Body of pancreas (tissue), 4 donors: ENCODE data around the gene RIMS3. TPM values are rescaled to one million over a fixed set of nuclear protein-coding genes. Genes with fewer than 3 reads are reported as not detected.

Source experiments
- ATAC-seq: fragments of 150-250 bp; one replicate; pipeline ENCODE4 v1.9.1; 2016
- DNase-seq, 4 donors: peaks; one replicate each; pipeline ENCODE4 v3.0.0-alpha.2; 2019
- H3K27ac ChIP-seq, 4 donors: fragments of 200-600 bp; sonication (generic); 1 replicate in 3 of 4; 2 replicates in 1 of 4; pipeline versions ENCODE4 v1.5.1 to v1.6.1; 2016 to 2019; ENCODE audit warnings: mild to moderate bottlenecking in 1 of 4, mixed read lengths in 1 of 4, moderate library complexity in 1 of 4
- H3K27me3 ChIP-seq, 2 donors: fragments of 200-600 bp; sonication (generic); one replicate each; pipeline ENCODE4 v1.6.0; 2016; ENCODE audit warnings: mild to moderate bottlenecking in 1 of 2
- H3K36me3 ChIP-seq, 2 donors: fragments of 200-600 bp; sonication (generic); replicated peaks in 1 of 2; 2 replicates each; pipeline ENCODE4 v1.5.1; 2016; ENCODE audit warnings: low read depth in 2 of 2; ENCODE audit not compliant: insufficient read depth in 1 of 2
- H3K4me1 ChIP-seq: fragments of 200-600 bp; sonication (generic); one replicate; pipeline ENCODE4 v1.6.0; 2016
- H3K4me3 ChIP-seq, 2 donors: fragments of 200-600 bp; sonication (generic); 1 replicate in 1 of 2; 2 replicates in 1 of 2; pipeline ENCODE4 v1.5.1; 2016 to 2019
- H3K9me3 ChIP-seq, 3 donors: fragments of 200-600 bp; sonication (generic); 1 replicate in 2 of 3; 2 replicates in 1 of 3; pipeline ENCODE4 v1.5.1; 2016
- CTCF ChIP-seq, 7 experiments: fragments of 450-650 bp in 4 of 7; fragments of 200-600 bp in 3 of 7; sonication (generic) in 3 of 7; IDR thresholded peaks; one replicate each; pipeline ENCODE4 v1.5.1; 2016 to 2019; ENCODE audit warnings: antibody characterized with exemption in 7 of 7
- POLR2A ChIP-seq, 3 donors: fragments of 450-650 bp; IDR thresholded peaks; one replicate each; pipeline ENCODE4 v1.6.1; 2016; ENCODE audit warnings: antibody characterized with exemption in 3 of 3, mild to moderate bottlenecking in 2 of 3
- WGBS, 2 donors: methylation state at CpG; one replicate each; pipeline ENCODE4 v1.1.5; 2017; 5-methylcytosine and 5-hydroxymethylcytosine counted together
- intact Hi-C: fragments of 100-400 bp; cut with DNase I; formaldehyde crosslinking; loops from one replicate; pipeline ENCODE4 v1.15.1; 2023
- total RNA-seq, 2 donors: library from RNA; depleted of rRNA; stranded (reverse); fragments of >200 nt; gene quantifications; one replicate each; pipeline ENCODE4 v1.1.0, GENCODE V29; 2016

RIMS3 gene
- total RNA-seq, 2 donors from 2014 or later = 0.66 to 2.1 TPM

GRCh38 chr1:40599926-40600325 lies 65.6 kb downstream of the RIMS3 start:
- no peak for DNase-seq
- Histone ChIP-seq H3K27me3 (no peaks in the 10 kb centered on the region), H3K27ac (no peak overlapping the region), H3K4me3 (no peak overlapping the region), H3K36me3 (no peaks in the 10 kb centered on the region), H3K9me3 (no peaks in the 10 kb centered on the region), H3K4me1 (no peaks in the 10 kb centered on the region)
- no peak for ATAC-seq
- TF ChIP-seq POLR2A (IDR thresholded peaks at IDR 0.05) (no peak), CTCF (IDR thresholded peaks at IDR 0.05) (no peak)
- intact Hi-C loops = no loop called here
- WGBS, 2 donors = 71 to 88% methylated on average over 1 of the region's 1 CpG

GRCh38 chr1:40595623-40596022 lies 69.9 kb downstream of the RIMS3 start:
- intact Hi-C loops = no loop called here
- no peak for TF ChIP-seq CTCF (IDR thresholded peaks at IDR 0.05)
- no peak for TF ChIP-seq POLR2A (IDR thresholded peaks at IDR 0.05)
- 89 to 95% methylated on average over 5 to 7 of the region's 7 CpGs for WGBS, 2 donors

GRCh38 chr1:40594187-40594531 lies 71.3 kb downstream of the RIMS3 start:
- Histone ChIP-seq H3K4me3 (no peak overlapping the region), H3K36me3 (no peaks in the 10 kb centered on the region), H3K9me3 (no peaks in the 10 kb centered on the region), H3K27ac (no peak overlapping the region), H3K4me1 (peaks cover 4% of the 10 kb centered on the region), H3K27me3 (no peaks in the 10 kb centered on the region)
- ATAC-seq = no peak
- 41 to 48% methylated on average over 3 of the region's 3 CpGs for WGBS, 2 donors
- TF ChIP-seq CTCF (IDR thresholded peaks at IDR 0.05) (no peak), POLR2A (IDR thresholded peaks at IDR 0.05) (no peak)
- intact Hi-C loops = no loop called here
- DNase-seq = peak in 3 of 4 donors; percentile 12 to 44 (median 15)

More at GRCh38 chr1:40595623-40596022, 69.9 kb downstream of the RIMS3 start:
- no peak for DNase-seq
- H3K4me3 ChIP-seq = no peak overlapping the region
- ATAC-seq = no peak
- no peak overlapping the region for H3K27ac ChIP-seq
- no peaks in the 10 kb centered on the region for H3K27me3 ChIP-seq
- H3K36me3 ChIP-seq = no peaks in the 10 kb centered on the region
- no peaks in the 10 kb centered on the region for H3K9me3 ChIP-seq
- H3K4me1 ChIP-seq = peaks cover 4% of the 10 kb centered on the region

GRCh38 chr1:40593449-40594186 lies 71.9 kb downstream of the RIMS3 start:
- H3K27ac ChIP-seq = no peak overlapping the region
- WGBS, 2 donors = 33 to 37% methylated on average over 8 of the region's 8 CpGs
- intact Hi-C loops = no loop called here
- no peaks in the 10 kb centered on the region for H3K9me3 ChIP-seq
- TF ChIP-seq POLR2A (IDR thresholded peaks at IDR 0.05) (no peak), CTCF (IDR thresholded peaks at IDR 0.05) (no peak)
- H3K4me3 ChIP-seq = no peak overlapping the region
- ATAC-seq (no peak), DNase-seq (no peak)
- peaks cover 4% of the 10 kb centered on the region for H3K4me1 ChIP-seq
- no peaks in the 10 kb centered on the region for H3K27me3 ChIP-seq
- no peaks in the 10 kb centered on the region for H3K36me3 ChIP-seq
